GM13977 (cell line): ENCODE results near the gene KRT7.

ENCODE experiments used
- DNase-seq: peaks from one replicate; pipeline ENCODE4 v3.0.0; 2012; ENCODE audit warnings: low spot score
- in situ Hi-C: fragments of 300-500 bp; cut with MboI; formaldehyde crosslinking; loops from one replicate; pipeline ENCODE4 v1.12.0; 2022; ENCODE audit warnings: low sequenced_read_pairs, low pct_unique_long_range_greater_than_20kb, mixed read lengths, inconsistent platforms; ENCODE audit not compliant: unreplicated experiment
- TF ChIP-seq, protein P1 (sequence below): IDR thresholded peaks from 2 replicates; pipeline ENCODE4 v1.5.1; 2012; ENCODE audit warnings: mild to moderate bottlenecking, control low read depth; ENCODE audit not compliant: insufficient read depth; ENCODE audit errors: extremely low read depth, missing control alignments

The KRT7 gene

GRCh38 chr12:52279422-52280318, 46.6 kb downstream of the KRT7 start:
- DNase-seq, result no peak
- TF ChIP-seq, protein P1, sequence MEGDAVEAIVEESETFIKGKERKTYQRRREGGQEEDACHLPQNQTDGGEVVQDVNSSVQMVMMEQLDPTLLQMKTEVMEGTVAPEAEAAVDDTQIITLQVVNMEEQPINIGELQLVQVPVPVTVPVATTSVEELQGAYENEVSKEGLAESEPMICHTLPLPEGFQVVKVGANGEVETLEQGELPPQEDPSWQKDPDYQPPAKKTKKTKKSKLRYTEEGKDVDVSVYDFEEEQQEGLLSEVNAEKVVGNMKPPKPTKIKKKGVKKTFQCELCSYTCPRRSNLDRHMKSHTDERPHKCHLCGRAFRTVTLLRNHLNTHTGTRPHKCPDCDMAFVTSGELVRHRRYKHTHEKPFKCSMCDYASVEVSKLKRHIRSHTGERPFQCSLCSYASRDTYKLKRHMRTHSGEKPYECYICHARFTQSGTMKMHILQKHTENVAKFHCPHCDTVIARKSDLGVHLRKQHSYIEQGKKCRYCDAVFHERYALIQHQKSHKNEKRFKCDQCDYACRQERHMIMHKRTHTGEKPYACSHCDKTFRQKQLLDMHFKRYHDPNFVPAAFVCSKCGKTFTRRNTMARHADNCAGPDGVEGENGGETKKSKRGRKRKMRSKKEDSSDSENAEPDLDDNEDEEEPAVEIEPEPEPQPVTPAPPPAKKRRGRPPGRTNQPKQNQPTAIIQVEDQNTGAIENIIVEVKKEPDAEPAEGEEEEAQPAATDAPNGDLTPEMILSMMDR, result no peak
- in situ Hi-C loops, result no loop called here

DNA sequence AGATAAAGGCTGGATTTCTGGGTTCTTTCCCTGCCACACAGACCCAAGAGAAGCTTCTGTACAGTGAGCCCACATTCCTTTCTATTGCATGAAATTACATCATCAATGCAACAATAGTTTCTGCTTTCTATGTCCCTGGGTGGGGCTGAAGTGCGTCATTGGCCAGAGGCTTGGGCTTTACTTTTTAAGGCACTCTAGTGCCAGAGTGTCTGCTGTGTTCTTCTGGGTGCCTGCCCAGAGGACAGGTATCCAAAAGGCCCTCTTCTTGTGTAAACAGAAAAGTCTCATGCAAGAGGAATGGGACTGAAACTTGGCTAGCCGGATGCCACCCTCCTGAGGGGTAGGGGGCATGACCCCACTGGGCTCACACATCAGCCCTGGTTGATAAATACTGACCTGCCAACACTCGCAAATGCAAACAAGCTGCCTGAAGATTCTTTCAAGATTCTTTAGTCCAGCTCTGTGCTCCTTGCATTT, 47.3 kb downstream of the KRT7 start:
- in situ Hi-C loops, result no loop called here

GRCh38 chr12:52280796-52281560, 47.9 kb downstream of the KRT7 start:
- no peak for DNase-seq
- in situ Hi-C loops, result no loop called here
- TF ChIP-seq, protein P1, result no peak

More for the DNA sequence above, 47.3 kb downstream of the KRT7 start:
- TF ChIP-seq, protein P1, result no peak
- no peak for DNase-seq

- in situ Hi-C loops, result no loop called here
- DNase-seq, result no peak
- TF ChIP-seq, protein P1, result no peak
Measured at GRCh38 chr12:52284562-52285171, 51.6 kb downstream of the KRT7 start.

GRCh38 chr12:52285172-52285745, 52.2 kb downstream of the KRT7 start:
- in situ Hi-C loops, result no loop called here
- TF ChIP-seq, protein P1, result no peak
- peak; percentile 11 for DNase-seq
